HG03175 (cell line): ENCODE data around the gene APOL6.

Source experiments
- ATAC-seq: cut with Tn5 transposase; IDR thresholded peaks from one replicate; pipeline ENCODE4 v1.9.1; 2021; ENCODE audit warnings: mild to moderate bottlenecking, moderate library complexity; ENCODE audit not compliant: unreplicated experiment

The APOL6 gene

GRCh38 chr22:35712672-35713071 lies 64.4 kb downstream of the APOL6 start:
- ATAC-seq = no peak

GRCh38 chr22:35717572-35717971 lies 69.3 kb downstream of the APOL6 start, which contains the start of gene APOL5:
Gene APOL5 (plus strand): TSS chr22:35717872. CDS start chr22:35717872, 0 bp downstream.
- ATAC-seq = no peak
